Fibroblast of skin of scalp (primary cell): ENCODE results near the gene TMEM132A.

Experiments
- DNase-seq: peaks from one replicate; pipeline ENCODE4 v3.0.0-alpha.2; 2013

The TMEM132A gene

GRCh38 chr11:60937811-60938210, 13.6 kb downstream of the TMEM132A start:
- no peak for DNase-seq

GRCh38 chr11:60938500-60938899, 14.2 kb downstream of the TMEM132A start:
- DNase-seq, result no peak

- no peak for DNase-seq
Observed at GRCh38 chr11:60939301-60939700, 15.0 kb downstream of the TMEM132A start.

- DNase-seq, result no peak
Observed at GRCh38 chr11:60939855-60940254, 15.6 kb downstream of the TMEM132A start.

- DNase-seq, result no peak
Observed at GRCh38 chr11:60941371-60942119, 17.3 kb downstream of the TMEM132A start.

- DNase-seq, result no peak
Observed at GRCh38 chr11:60942219-60942618, 18.0 kb downstream of the TMEM132A start.

- no peak for DNase-seq
Observed at GRCh38 chr11:60942970-60943565, 18.8 kb downstream of the TMEM132A start.

DNA sequence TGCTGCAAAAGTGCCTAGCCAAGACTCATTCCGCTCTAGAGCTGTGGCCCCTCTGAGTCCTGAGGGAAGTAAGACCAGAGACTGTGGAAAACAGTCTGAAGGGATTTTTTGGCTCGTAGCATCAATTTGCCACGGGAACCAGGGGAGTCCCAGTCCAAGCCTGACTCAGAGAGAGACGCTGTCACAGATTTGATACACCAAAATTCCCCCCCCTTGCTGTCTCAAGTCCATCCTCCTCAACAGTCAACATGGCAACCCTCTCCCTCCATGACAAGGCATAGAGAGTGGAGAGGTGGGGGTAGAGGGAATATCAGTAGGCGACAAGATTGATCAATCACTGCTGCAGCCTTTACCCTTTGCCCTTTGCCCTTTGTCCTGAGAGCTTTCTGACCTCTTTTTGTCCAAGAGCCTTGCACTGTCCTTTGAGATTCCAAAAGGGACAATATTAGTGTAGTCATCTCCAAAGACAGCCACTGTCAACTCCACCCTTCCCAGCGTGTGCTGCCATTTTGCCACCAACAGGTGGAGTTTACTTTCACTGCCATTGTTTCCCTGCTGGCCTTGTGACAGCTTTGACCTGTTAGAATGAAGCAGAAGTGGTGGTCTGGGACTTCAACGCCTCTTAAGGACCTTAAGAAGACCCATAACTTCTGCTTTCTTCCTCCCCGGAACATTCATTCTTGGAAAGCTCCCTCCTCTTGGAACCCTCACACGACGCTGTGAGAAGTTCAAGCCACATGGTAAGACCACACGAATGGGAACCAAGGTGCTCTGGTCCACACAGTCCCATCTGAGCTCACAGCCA, 20.4 kb downstream of the TMEM132A start:
- DNase-seq, result no peak

DNA sequence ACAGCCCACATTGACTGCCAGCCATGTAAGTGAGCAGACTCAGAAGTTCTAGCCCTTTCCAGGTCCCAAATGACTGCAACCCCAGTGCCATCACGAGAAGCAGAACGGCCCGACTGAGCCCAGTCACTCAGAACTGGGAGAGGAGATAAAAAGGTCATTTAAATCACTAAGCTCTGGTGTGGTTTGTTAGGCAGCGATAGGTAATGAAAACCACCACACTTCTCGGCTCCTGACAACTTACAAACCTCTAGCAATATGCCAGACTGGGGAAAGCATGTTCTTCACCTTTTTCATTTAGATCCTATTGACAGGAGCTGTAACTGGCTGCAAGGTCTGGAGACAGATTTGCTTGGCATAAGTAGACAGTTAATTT, 21.0 kb downstream of the TMEM132A start:
- no peak for DNase-seq

DNA sequence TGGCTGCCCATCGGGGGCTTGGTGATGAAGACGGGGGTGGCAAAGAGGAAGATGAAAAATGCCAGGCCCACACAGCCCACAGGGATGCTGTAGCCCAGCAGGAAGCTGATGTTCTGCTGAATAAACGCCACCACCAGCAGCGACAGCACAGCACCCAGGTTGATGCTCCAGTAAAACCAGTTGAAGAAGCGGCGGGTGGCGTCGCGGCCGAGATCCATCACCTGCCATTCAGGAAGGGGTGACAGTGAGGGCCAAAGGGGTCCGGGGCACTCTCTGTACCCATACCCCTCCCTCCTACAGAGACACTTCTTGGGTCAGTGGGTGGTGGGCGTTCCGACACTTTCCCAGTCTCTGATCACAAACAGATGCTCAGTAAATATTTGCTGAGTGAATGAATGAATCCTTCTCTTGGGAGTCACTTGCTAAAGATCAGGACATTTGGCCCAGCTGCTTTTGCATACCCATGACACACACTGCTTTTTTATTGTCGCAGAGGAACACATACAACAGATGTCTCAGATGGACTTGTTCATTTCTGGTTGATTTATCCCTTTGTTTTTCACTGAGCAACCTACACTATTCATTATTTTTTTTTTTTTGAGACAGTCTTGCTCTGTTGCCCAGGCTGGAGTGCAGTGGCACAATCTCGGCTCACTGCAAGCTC, 22.5 kb downstream of the TMEM132A start:
- no peak for DNase-seq

- DNase-seq, result no peak
Observed at GRCh38 chr11:60947700-60948099, 23.4 kb downstream of the TMEM132A start.

GRCh38 chr11:60948250-60948649, 24.0 kb downstream of the TMEM132A start:
- DNase-seq, result no peak

DNA sequence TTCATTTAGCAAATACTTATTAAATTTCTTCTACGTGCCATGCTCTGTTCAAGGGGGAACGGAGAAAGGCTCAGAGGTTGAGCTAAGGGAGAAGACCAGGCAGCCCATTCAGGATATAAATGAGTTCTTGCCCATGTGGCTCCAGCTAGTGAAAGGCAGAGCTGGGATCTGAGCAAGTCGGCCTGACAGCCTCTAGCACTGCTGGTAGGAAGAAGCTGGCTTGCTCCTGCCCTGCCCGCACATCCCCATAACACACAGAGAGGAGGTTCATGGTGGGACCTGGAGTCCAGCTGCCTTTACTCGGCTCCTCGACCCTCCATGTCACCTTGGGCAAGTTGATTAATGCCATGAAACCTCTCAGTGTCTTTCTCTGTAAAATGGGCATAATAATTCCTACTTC, 25.8 kb downstream of the TMEM132A start:
- no peak for DNase-seq

- no peak for DNase-seq
Observed at GRCh38 chr11:60950933-60951605, 26.8 kb downstream of the TMEM132A start.

DNA sequence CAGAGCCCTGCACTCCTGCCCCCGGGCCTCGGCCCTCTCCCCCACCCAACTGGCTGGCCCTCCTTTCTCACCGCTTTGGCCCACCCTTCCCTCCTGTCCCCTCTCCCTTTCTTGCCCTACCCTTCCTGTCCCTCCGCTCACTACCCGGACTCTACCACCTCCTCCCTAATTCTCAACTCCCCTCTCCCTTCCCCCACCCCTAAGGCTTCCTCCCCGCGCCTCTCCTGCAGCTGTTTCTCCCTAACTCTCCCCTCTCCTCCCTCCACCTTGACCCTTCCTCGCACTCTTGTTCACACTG, 27.3 kb downstream of the TMEM132A start:
- no peak for DNase-seq

DNA sequence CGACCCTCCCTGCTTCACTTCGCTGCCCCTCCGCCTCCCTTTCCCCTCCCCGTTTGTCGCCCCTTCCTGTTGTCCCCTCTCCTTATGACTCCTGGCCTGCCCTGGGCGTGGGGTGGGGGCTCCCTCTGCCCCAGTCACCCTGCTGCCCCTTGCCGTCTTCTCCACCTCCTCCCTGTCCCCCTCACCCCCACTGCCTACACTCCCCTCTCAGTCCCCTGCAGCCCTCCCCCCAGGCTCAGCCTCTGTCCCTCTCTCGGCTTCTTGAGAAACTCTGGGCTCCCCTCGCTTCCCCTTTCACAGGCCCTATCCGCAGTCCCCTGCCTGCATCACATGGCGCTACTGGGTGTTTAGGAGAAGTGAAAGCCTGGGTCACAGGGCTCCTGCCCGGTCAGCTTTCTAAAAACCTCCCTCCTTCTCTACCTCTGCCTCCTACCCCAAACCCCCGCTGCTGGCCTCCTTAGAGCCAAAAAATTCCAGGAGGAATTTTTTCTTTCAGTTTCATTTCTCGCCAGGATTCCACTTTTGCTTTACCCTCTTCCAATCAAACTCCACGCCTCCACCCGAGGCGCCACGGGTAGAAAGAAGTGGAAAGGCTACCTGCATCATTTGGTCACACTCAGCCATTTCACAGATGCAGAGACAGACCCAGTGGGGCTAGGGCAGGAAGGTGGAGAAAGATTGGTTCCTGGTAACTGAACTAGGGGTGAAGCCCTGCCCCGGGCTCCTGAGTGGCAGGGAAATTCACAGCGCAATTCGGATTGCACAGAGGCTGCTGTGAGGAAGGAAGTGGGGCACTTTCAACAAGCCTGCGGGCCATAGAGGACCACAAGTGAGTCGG, 27.9 kb downstream of the TMEM132A start, which contains the start of gene SLC15A3:
TSS of gene SLC15A3 (minus strand) at position 273 of the 838 bp plus-strand sequence. CDS start 625 bp downstream, outside the sequence.
- DNase-seq, result peak; percentile 52

- no peak for DNase-seq
Observed at GRCh38 chr11:60952742-60953170, 28.5 kb downstream of the TMEM132A start.

GRCh38 chr11:60953781-60954180, 29.5 kb downstream of the TMEM132A start:
- no peak for DNase-seq

GRCh38 chr11:60954421-60954820, 30.2 kb downstream of the TMEM132A start:
- DNase-seq, result no peak

DNA sequence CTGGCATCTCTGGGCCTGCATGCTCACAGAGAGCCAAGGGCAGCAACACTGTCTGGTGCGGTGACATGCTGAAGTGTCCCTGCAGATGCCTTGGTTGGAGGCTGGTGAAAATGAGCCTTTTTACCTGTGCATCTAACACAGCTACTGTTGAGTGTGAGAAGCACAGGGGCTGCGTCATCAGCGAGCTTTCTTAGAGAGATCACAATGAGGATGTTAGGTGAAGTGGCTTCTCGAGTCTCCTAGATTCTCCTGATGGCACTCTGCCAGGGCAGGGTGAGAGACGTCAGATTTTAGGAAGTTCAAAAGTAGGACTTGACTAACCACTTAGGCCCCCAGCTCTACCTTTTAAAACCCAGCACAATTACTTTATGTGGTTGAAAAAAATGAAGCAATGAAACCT, 31.3 kb downstream of the TMEM132A start:
- DNase-seq, result no peak

DNA sequence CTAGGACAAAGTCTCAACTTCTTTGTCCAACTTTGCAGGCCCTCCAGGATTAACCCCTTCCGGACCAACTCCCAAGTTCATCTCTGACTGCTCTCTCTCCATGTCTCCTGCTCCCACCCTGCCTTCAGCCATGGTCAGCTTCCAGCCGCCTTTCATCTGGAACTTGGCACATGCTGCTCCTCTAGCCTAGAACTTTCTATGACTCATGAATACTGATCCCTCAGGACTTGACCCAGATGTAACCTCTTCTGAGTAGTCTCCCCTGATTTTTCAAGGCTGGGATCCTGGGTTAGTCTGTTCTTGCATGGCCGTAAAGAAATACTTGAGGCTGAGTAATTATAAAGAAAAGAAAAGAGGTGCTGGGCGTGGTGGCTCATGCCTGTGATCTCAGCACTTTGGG, 32.9 kb downstream of the TMEM132A start:
- peak; percentile 19 for DNase-seq

GRCh38 chr11:60959431-60959830, 35.2 kb downstream of the TMEM132A start:
- DNase-seq, result peak; percentile 81
